Body of pancreas (tissue), 4 donors: ENCODE measurements around the gene SERPINE3.

Source experiments
- CTCF ChIP-seq, 7 experiments: fragments of 450-650 bp in 4 of 7; fragments of 200-600 bp in 3 of 7; sonication (generic) in 3 of 7; IDR thresholded peaks; one replicate each; pipeline ENCODE4 v1.5.1; 2016 to 2019; ENCODE audit warnings: antibody characterized with exemption in 7 of 7
- POLR2A ChIP-seq, 3 donors: fragments of 450-650 bp; IDR thresholded peaks; one replicate each; pipeline ENCODE4 v1.6.1; 2016; ENCODE audit warnings: antibody characterized with exemption in 3 of 3, mild to moderate bottlenecking in 2 of 3

GRCh38 chr13:51298812-51299211 is 40.7 kb upstream of the SERPINE3 start:
- TF ChIP-seq CTCF (IDR thresholded peaks at IDR 0.05), result no peak
- TF ChIP-seq POLR2A (IDR thresholded peaks at IDR 0.05), result no peak
